Lower leg skin (tissue), 3 donors: ENCODE results near the gene PACRG.

ENCODE experiments used
- CTCF ChIP-seq, 3 donors: fragments of 450-650 bp; IDR thresholded peaks; one replicate each; pipeline ENCODE4 v1.5.1; 2016; ENCODE audit warnings: antibody characterized with exemption in 3 of 3, mild to moderate bottlenecking in 3 of 3, moderate library complexity in 2 of 3
- POLR2A ChIP-seq, 2 donors: fragments of 450-650 bp; IDR thresholded peaks; one replicate each; pipeline ENCODE4 v1.6.1; 2016 to 2017; ENCODE audit warnings: antibody characterized with exemption in 2 of 2, mild to moderate bottlenecking in 1 of 2, moderate library complexity in 1 of 2

DNA sequence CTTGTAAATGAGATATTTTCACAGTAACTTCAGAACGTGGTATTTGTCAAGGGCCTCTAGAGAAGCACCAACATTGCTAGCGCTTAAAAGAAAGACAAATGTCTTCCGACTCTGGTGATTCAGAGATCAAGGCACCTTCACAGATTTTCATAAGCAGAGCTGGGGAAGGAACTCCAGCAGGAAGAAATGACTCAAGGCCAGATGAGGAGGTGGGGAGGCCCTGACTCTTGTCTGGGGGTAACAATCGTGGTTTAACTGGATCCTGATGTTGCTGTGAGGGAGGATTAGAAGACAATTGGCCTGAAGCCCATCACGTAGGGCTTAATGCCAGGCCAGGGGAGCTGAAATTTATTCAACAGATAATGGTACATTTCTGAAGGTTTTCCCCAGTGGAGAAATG lies 563.8 kb downstream of the PACRG start:
- TF ChIP-seq CTCF (IDR thresholded peaks at IDR 0.05) (no peak), POLR2A (IDR thresholded peaks at IDR 0.05) (no peak)
